Measurements from ENCODE around the gene ZDHHC14.
"Not testable (repeated sequence)": the region's sequence is repeated elsewhere in the genome, so short reads cannot be mapped to it uniquely, and the experiment has no call there.

ZDHHC14 gene

DNA sequence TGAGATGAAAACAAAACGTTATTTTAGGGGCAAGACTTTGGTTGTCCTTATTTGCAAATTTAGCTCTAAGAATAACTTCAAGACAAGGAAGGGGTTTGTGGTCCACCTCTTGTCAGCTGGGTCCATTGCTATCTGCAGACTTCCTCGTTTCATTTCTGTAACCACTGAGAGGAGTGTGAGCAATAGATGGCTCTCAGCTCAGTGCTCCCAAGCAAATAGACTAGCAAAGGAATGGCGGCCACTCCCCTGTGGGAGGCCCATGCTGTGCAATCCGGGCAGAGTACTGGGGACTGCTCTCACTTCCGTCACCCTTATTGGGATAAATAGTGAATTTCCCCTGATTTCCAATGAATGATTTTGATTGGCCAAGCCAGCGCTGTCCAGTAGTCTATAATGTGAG, 176.6 kb downstream of the ZDHHC14 start:
- DNase-seq, result no peak

DNA sequence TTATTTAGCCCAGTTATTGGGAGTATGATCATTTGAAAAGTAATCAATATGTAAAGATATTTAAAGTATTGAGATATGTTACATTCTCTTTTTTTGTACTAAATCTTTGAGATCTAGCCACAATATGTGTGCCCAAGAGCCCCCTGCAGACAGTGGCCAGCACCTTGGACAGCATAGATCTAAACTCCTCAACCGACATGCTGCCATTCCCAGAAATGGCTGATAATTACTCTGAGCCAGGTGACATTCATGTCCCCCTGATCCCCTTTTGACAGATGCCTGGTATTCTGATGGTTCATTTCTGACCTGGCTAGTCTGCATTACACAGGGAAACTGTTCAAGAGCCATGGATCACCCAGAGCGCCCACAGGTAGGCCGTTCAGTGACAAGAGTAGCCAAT, 177.1 kb downstream of the ZDHHC14 start:
- no peak for DNase-seq

DNA sequence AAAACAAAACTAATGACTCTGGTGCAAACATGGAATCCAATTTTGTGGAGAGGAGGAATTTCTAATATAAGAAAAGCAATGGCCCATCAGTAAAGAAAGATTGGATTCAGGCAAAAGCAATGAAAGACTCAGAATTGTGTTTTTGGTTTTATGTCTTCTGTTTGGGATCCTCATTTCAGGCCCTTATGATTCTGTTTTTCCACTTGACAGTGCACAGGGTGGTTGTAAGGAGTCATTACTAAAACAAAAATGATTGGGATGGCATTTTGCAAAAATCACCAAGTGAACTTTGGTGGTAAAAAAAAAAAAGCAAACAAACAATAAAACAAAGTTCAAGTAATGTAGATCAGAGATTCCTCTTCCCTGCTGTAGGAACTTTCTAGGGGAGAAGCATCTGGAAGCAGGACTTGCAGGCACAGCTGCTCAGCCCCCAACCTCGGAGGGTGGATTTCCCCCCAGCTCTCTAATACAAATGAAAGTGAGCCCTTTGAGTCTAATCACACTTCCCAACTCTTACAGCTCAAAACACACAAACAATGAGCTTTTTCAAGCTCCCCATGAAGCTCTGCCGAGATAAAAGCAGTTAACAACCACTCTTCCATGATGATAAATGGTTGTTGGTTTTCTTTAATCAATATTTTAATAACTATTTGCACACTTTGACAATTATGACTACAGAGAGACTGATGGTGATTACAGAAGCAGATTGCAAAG, 177.7 kb downstream of the ZDHHC14 start:
- DNase-seq, result no peak

DNA sequence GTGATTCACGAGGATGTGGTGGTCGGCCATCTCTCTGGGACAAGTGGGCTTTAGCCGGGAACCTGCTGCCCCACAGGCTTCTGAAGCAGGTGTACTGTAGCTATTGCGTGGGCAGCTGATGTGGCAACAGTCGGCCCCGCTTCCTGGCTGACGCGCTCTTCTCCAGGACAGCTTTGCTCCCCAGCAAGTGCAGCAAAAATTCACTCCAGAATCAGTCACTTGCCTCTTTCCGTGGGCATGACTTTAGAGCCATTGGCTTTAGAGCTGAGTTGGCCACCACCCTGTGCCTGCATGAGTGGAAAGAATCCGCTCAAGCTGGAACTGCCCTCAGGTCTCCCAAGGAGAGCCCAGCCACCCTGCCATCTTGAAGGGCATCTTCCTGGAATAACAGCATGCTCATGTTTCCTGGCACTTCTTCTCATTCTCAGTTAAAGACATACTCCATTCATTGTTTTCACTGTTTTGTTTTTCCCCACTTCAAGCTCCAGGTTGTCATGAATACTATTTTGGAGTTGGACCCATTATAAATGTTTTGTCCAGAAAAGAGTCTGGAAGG, 178.3 kb downstream of the ZDHHC14 start:
- no peak for DNase-seq

DNA sequence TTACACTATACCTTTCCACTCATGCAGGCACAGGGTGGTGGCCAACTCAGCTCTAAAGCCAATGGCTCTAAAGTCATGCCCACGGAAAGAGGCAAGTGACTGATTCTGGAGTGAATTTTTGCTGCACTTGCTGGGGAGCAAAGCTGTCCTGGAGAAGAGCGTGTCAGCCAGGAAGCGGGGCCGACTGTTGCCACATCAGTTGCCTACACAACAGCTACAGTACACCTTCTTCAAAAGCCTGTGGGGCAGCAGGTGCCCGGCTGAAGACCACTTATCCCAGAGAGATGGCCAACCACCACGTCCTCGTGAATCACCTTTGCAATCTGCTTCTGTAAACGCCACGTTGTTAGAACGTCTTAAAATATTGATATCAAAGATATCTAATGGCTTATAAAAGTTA, 179.1 kb downstream of the ZDHHC14 start:
- DNase-seq, result not testable (repeated sequence)

DNA sequence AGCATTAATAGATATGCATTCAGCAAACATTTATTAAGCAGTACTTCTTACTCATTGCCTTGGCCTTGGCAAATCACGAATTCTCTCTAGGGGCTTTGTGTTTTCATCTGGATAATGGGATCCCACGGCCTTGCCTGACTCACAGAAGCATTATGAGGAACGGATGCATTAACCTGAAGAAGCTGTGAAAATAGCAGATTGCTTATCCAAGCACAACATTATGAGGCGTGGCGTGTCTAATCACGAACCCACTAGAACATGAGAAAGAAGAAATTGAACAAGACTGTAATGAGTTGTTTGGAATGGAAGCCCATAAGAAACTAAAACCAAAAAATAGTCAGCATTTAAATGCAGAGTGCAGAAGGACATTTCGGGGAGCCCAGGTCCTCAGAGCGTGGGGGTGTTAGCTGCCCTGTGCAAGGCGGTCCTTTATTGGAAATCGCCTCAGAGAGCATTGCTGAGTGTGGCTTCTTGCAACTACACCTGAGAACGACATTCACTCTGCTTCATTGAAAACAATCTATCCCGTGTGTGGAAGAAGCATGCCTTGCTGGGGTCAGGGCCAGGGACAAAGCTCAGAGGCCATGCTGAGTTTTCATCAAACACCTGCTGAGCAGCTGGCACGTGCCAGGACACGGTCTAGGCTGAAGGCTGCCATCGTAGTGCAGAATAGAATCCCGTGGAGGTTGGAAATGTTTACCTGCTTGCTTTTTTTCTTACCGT, 179.9 kb downstream of the ZDHHC14 start:
- DNase-seq, result no peak

DNA sequence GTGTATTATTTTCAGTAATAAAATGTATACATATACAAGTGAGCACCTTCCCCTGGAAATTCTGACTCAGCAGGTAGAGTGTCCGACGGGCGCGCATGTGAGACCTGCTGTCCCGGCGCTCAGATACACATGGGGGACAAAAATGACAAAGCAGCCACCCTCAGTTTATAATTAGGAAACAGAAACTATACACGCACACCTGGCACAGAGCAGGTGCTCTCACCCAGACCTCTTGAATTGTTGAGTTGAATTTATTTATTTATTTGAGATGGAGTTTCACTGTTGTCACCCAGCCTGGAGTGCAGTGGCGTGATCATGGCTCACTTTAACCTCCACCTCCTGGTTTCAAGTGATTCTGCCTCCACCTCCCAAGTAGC, 180.4 kb downstream of the ZDHHC14 start:
- no peak for DNase-seq

DNA sequence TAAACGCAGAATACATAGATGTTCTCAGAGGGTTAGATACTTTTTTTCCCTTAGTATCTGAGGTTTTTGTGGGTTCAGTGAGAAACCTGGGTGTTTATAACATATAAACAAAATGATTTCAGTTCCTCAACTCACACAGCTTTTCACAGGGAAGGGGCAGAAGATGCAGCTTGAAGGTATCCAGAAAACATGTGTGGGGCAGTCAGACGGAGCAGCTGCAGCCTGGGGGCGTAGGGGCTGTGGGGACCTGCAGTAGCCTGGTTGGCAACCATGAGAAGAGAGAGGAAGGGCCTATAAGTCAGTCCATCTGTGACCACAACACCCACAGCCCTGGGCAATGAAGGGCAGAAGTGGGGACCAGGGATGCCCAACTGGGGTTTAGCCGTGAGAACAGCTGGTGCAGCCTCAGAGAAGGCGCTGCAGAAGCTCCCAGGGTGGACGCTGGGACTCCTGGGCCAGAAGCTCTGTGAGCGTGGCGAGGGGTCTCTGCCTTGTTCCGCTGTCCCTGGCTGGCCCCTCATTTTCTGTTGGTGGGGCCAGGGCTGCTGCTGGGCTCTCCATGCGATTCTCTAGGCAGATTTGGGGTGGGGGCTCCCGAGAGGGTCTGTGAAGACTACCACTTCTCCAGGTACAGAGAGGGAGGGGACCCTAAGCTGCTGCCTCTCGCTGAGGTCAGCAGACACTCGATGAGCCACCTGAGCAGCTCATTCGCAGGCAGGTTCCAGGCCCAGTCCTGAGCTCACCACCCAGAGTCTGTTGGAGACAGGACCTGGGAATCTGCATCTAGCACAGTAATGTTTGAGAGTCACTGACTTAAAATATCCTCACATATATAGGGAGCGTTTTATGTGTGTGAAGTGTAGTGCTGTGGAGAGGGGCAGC, 181.2 kb downstream of the ZDHHC14 start:
- DNase-seq, result no peak

DNA sequence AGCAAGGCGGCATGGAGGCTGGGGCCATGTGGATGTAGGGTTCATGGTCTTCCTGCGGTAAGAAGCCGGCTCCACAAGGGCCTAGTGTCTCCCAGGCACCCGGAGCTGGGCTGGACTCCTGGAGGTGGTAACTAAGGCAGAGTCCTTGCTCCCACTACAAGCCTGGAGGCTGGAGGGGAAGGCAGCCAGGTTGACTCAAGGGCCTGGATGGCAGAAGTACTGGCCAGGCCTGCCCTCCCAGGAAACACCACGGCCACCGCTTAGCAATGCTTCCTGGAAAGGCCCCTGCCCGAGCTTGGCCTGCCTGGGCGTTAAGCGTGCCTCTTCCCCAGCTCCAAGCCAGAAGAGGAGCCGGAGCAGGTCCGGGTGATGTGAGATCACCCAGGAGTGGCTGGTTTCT, 182.0 kb downstream of the ZDHHC14 start:
- no peak for DNase-seq

DNA sequence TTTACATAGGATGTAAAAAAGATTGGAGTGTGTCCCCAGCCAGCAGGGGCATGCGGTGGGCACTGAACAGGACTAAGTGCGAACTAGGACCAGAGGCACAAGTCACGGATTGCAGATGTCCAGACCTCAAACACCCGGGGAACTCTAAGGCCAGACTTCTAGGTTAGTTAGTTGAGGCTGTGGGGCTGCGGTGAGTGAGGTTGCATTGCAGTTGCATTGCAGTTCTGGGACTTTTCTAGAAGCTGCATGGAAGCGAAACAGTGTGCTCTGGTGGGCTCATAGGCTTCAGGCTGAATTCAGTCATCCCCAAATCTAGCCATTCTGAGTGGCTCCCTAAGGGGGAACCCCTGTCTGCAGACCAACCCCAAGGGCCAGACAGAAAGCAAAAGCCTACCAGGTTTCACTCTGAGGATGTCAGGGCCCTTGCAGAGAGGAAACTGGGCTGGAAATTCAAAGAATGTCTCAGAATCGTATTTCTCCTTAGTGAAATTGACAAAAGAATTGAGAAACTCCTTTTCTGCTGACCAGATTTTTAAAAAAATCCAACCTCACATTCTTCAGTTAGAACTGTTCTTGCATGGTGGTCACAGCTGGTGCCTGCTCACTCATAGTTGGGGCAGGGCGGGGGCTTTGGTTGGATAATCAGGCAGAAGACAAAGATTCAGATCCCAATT, 182.8 kb downstream of the ZDHHC14 start:
- DNase-seq, result no peak

DNA sequence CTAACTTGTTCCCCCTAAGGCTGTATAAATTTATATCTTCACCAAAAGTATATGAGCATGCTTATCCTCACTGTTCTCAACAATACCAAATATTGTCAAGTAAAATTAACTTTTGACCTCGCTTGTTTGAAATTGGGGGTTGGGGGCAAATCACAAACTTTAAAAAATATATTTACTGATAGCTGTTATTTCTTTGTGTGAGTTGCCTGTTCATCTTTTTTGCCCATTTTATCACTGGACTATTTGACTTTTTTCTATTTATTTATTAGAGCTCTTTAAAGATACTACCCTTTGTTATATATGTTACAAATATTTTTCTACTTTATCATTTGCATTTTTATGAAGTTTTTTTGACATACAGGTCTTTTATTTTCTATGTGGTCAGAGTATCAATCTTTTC, 187.7 kb downstream of the ZDHHC14 start:
- no peak for DNase-seq

DNA sequence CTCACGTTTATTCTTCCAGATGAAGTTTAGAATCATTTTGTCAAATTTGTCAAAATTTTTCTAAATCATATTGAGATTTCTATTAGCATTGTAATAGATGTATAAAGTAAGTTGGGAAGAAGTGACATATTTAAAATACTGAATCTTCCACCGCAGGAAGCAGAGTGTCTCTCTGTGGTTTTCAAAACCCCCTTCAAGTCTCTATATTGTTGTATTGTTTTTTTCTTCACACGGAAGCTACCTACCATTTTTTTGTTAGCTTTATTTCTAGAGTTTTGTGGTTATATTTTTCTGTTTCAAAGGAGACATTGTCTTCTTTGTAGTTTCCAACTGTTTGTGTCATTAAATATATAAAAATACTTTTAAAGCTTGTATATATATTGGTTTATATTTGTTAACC, 188.6 kb downstream of the ZDHHC14 start:
- DNase-seq, result no peak

DNA sequence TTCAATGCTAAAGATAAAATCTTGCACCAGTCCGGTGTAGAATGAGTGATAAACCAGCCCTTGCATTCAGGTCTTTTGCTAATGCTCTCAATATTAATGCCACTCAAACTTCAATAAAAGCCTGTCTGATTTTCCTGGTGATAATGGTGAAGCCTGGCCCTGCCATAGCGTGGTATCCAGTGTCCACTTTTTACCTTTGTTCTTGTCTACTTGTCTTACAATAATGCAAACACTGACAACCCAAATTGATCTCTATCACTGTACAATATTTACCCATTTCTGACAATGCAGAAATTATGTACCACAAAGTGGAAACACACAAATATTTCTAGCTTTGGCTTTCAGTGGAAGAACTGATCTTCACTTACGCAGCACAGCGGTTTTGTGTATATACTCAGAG, 189.1 kb downstream of the ZDHHC14 start:
- DNase-seq, result no peak

DNA sequence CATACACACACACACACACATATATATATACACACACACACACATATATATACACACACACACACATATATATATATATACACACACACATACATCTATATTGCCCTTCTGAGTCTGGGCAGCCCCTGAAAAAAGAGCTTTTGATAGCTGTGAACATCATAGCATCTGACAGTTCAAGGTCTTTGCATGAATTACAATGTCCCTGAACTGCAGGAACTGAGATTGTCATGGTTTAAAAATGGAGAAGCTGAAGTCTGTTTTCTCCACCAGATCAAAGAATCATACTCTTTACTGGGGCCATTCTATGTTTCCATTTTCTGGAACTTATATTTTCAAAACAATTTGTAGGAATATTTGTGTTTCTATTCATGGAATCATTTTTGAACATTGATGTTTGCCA, 189.8 kb downstream of the ZDHHC14 start:
- no peak for DNase-seq

DNA sequence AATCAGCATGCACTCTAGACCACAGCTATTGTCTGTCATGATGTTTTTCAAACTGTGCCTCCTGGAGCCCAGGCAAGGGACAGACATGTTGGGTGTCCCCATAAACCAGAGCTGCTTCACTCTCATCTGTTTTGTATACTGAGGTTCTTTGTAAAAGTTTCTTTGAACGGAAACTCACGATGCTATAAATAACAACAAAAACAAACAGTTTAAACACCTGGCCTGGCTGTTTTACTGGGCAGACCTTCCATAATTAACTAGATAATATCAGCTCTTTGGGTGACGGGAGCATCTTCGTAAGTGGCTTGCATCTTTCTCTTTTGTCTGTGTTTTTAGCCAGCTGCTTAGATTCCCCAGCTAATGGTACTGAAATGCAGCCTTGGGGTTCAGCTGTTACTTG, 190.3 kb downstream of the ZDHHC14 start:
- DNase-seq, result no peak

DNA sequence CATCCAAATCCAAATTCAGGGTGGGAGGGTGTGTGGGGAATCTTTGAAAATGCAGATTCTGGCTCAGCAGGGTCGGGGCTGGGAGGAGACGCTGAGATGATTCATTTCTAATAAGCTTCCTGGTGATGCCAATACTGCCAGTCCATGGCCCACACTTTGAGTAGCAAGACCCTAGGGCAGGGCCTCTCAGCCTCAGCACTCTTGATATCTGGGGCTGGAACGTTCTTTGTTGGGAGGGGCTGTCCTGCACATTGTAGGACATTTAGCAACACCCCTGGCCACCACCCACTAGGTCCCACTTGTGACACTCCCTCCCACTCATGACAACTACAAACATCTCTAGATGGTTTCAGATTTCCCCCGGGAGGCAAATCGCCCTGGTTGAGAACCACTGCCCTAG, 191.0 kb downstream of the ZDHHC14 start:
- DNase-seq, result no peak

DNA sequence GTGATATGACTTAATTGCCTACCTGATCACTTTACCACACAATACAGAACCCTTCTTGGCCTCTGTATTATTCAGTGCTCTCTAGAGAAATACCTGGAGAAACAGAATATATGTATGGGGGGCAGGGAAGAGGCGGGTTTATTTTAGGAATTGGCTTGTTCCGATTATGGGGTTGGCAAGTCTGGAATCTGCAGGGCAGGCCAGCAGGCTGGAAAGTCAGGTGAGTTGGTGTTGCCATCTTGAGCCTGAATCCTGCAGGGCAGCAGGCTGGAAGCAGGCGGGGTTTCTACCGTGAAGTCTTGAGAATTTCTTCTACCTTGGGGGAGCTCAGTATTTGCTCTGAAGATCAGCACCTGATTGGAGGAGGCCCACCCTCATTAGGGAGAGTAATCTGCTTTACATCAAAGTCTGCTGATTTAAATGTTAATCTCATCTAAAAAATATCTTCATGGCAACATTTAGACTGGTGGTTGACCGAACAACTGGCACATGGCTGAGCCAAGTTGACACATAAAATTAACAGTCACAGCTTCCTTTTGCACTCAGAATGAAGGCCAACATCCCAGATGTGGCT, 193.9 kb downstream of the ZDHHC14 start:
- no peak for DNase-seq

DNA sequence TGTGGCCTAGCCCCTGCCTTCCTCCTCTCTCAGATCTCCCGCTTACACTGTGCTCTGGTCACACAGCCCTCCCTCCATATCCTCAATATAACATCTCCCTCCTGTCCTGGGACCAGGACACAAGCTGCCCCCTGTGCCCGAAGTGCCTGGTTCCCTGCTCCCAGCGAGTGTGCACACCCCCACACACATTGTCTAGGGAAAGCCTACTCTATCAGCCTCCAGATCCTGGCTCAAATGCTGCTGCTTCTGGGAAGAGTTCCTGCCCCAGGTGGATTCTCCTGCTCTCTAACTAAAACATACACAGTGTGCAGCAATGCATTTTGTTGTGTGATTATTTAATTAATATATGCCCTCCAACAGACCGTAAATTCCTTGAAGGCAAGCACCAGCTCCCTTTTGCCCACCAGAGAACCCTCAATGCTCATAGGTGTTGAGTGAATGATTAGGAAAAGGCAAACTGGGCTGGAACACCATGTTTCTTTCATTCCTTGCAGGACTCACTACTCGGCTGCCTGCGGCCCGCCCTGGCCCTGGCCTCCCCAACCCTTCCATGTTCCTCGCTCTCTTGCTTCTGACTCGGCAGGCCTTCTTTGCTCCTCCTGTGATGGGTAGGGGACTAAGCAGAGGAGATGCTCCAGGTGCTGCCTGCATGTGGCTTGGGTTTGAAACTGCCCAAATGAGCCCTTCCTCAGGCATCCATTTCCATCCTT, 194.6 kb downstream of the ZDHHC14 start:
- no peak for DNase-seq

DNA sequence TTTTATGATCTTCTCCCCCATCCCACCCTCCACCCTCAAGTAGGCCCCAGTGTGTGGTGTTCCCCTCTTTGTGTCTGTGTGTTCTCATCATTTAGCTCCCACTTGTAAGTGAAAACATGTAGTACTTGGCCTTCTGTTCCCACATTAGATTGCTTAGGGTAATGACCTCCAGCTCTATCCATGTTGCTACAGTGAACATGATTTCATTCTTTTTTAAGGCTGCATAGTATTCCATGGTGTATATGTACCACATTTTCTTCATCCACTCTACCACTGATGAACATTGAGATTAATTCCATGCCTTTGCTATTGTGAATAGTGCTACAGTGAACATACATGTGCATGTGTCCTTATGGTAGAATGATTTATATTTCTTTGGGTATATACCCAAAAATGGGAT, 196.0 kb downstream of the ZDHHC14 start:
- DNase-seq, result not testable (repeated sequence)

DNA sequence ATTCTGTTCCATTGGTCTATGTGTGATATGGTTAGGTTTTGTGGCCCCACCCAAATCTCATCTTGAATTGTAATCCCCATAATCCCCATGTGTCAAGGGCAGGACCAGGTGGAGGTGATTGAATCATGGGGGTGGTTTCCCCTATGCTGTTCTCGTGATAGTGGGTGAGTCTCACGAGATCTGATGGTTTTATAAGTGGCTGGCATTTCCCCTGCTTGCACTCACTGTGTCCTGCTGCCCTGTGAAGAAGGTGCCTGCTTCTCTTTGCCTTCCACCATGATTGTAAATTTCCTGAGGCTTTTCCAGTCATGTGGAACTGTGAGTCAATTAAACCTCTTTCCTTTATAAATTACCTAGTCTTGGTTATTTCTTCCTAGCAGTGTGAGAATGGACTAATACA, 197.5 kb downstream of the ZDHHC14 start:
- DNase-seq, result not testable (repeated sequence)

DNA sequence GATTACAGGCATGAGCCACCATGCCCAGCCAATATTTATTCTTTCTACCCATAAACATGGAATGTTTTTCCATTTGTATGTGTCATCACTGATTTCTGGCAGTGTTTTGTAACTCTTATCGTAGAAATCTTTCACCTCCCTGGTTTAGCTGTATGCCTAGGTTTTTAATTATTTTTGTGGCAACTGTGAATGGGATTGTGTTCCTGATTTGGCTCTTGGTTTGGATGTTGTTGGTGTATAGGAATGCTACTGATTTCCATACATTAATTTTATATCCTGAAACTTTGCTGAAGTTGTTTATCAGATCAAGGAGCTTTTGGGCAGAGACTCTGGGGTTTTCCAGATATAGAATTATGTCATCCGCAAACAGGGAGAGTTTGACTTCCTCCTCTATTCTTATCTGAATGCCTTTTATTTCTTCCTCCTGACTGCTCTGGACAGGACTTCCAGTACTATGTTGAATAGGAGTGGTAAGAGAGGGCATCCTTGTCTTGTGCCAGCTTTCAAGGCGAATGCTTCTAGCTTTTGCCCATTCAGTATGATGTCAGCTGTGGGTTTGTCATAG, 198.6 kb downstream of the ZDHHC14 start:
- DNase-seq, result peak; percentile 36

DNA sequence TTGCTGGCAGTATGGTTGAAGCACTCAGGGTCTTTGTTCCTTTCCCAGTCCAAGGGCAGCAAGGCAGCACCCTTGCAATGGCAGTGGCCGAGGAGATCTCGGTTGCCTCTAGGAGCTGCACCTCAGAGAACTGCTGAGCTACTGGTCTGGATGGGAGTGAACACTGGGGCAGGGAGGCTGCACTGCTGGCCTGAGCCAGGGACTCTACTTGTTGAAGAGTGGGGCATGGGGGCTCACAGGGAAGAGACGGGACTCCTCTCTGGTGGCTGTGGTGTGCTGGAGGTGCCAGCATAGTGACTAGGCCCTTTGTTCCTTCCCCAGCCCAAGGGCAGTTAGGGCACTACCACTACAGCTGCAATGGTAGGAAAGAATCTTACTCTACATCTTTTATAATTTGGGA, 203.0 kb downstream of the ZDHHC14 start:
- no peak for DNase-seq

Data from kidney glomerular epithelial cell (primary cell).